BLaER1 (cell line): Measurements from ENCODE around the gene NOP9.

ENCODE experiments used
- H3K27ac ChIP-seq: shearing (Covaris generic); formaldehyde crosslinking; 2 replicates; pipeline ENCODE4 v1.8.1; 2022
- H3K27me3 ChIP-seq: shearing (Covaris generic); formaldehyde crosslinking; 2 replicates; pipeline ENCODE4 v1.8.1; 2022
- H3K36me3 ChIP-seq: shearing (Covaris generic); formaldehyde crosslinking; 2 replicates; pipeline ENCODE4 v1.8.1; 2022
- H3K4me1 ChIP-seq: shearing (Covaris generic); formaldehyde crosslinking; 2 replicates; pipeline ENCODE4 v1.8.1; 2022
- H3K4me2 ChIP-seq: shearing (Covaris generic); formaldehyde crosslinking; 2 replicates; pipeline ENCODE4 v1.8.1; 2022
- H3K4me3 ChIP-seq: shearing (Covaris generic); formaldehyde crosslinking; 2 replicates; pipeline ENCODE4 v1.8.1; 2022
- H3K9ac ChIP-seq: shearing (Covaris generic); formaldehyde crosslinking; 2 replicates; pipeline ENCODE4 v1.8.1; 2022
- H3K9me3 ChIP-seq: shearing (Covaris generic); formaldehyde crosslinking; 2 replicates; pipeline ENCODE4 v1.8.1; 2022
- H4K20me1 ChIP-seq: shearing (Covaris generic); formaldehyde crosslinking; 2 replicates; pipeline ENCODE4 v1.8.1; 2022
- Cebpa-rat ChIP-seq: shearing (Covaris generic); IDR thresholded peaks from 2 replicates; pipeline ENCODE4 v1.8.1; 2022

The NOP9 gene

GRCh38 chr14:24332268-24332993, 32.8 kb downstream of the NOP9 start:
- TF ChIP-seq Cebpa-rat = peak; percentile 88
- Histone ChIP-seq H3K9ac (no peak overlapping the region), H3K27ac (no peak overlapping the region), H3K36me3 (peaks cover 9% of the 10 kb centered on the region; the same call in 1 of the 2 replicates), H4K20me1 (peaks cover 35% of the 10 kb centered on the region), H3K4me1 (peaks cover 73% of the 10 kb centered on the region), H3K4me3 (peak overlapping the region; percentile 58), H3K27me3 (peaks cover 54% of the 10 kb centered on the region), H3K9me3 (no peaks in the 10 kb centered on the region), H3K4me2 (peak overlapping the region; percentile 94)

- Histone ChIP-seq H3K27ac (no peak within 1 kb of the TSS), H3K4me3 (peak within 1 kb of the TSS; percentile 58), H3K9me3 (peaks cover 8% of the 10 kb centered on the region; the same call in 1 of the 2 replicates)
These were observed 35.0 kb downstream of the NOP9 start, which contains the start of gene ADCY4 for GRCh38 chr14:24334431-24335291. ADCY4 (minus strand) TSS chr14:24335071; CDS start chr14:24334652, 419 bp downstream.

DNA sequence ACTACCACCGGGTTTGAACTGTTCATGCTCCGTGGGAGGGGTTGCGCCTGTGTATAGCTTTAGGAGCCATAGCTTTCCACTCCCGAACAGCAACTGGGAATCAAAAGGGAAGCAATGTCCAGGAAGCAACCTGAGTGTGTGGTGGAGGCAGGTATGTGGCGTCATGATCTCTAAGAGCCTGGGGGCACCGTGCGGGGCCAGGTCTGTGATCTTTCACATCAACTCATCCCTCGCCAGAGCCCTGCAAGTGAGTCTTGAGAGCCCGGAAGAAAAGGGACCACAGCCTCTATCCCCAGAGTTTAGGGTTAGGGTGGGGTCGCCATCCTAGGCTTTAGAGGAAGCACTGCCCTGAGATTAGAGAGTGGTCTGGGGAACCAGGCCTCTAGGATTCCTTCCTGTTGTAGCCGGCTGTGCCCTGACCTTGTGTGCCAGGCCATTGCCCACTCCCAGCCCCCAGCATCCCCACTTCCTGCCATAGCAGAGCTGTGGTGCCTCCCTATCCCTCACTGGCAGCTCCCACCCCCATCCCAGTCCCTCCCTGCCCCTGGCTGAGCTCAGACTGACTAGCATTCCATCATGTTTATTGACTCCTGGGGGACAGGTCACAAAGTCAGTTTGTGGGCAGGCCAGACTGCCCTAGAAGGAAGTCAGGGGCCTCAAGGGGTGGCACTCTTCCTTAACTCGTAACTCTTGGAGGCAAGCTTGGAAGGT, 36.0 kb downstream of the NOP9 start:
- Histone ChIP-seq H3K4me1 (peaks cover 66% of the 10 kb centered on the region), H3K4me2 (peak overlapping the region; percentile 48), H3K9ac (no peak overlapping the region), H3K27ac (no peak overlapping the region), H3K4me3 (0 out of 2 replicates have a peak overlapping the region, but pooled peaks have one; percentile 58), H4K20me1 (peaks cover 35% of the 10 kb centered on the region), H3K9me3 (peaks cover 8% of the 10 kb centered on the region; the same call in 1 of the 2 replicates), H3K27me3 (peaks cover 86% of the 10 kb centered on the region), H3K36me3 (peaks cover 10% of the 10 kb centered on the region; the same call in 1 of the 2 replicates)
- TF ChIP-seq Cebpa-rat = no peak

More at GRCh38 chr14:24334431-24335291, 35.0 kb downstream of the NOP9 start, which contains the start of gene ADCY4:
- TF ChIP-seq Cebpa-rat = no peak
- H3K36me3 ChIP-seq = peaks cover 10% of the 10 kb centered on the region; the same call in 1 of the 2 replicates
- peak within 1 kb of the TSS; percentile 94 for H3K4me2 ChIP-seq
- peaks cover 66% of the 10 kb centered on the region for H3K4me1 ChIP-seq
- H3K9ac ChIP-seq = no peak within 1 kb of the TSS
- peaks cover 76% of the 10 kb centered on the region for H3K27me3 ChIP-seq
- peaks cover 35% of the 10 kb centered on the region for H4K20me1 ChIP-seq

- no peak overlapping the region for H3K9ac ChIP-seq
- no peak overlapping the region for H3K4me2 ChIP-seq
- peaks cover 10% of the 10 kb centered on the region; the same call in 1 of the 2 replicates for H3K36me3 ChIP-seq
- H4K20me1 ChIP-seq = peaks cover 35% of the 10 kb centered on the region
- H3K27ac ChIP-seq = no peak overlapping the region
- H3K27me3 ChIP-seq = peaks cover 91% of the 10 kb centered on the region
- no peak overlapping the region for H3K4me3 ChIP-seq
- no peak for TF ChIP-seq Cebpa-rat
- H3K9me3 ChIP-seq = peaks cover 8% of the 10 kb centered on the region; the same call in 1 of the 2 replicates
- peaks cover 55% of the 10 kb centered on the region for H3K4me1 ChIP-seq
These were observed 37.6 kb downstream of the NOP9 start for GRCh38 chr14:24337144-24337823.

- Histone ChIP-seq H3K4me3 (no peak overlapping the region), H3K27me3 (peaks cover 86% of the 10 kb centered on the region), H3K9me3 (peaks cover 8% of the 10 kb centered on the region; the same call in 1 of the 2 replicates), H3K9ac (no peak overlapping the region), H3K4me1 (peaks cover 50% of the 10 kb centered on the region), H3K36me3 (peaks cover 10% of the 10 kb centered on the region; the same call in 1 of the 2 replicates), H3K4me2 (no peak overlapping the region), H4K20me1 (peaks cover 30% of the 10 kb centered on the region), H3K27ac (no peak overlapping the region)
- TF ChIP-seq Cebpa-rat = no peak
These were observed 38.1 kb downstream of the NOP9 start for GRCh38 chr14:24337824-24338175.

DNA sequence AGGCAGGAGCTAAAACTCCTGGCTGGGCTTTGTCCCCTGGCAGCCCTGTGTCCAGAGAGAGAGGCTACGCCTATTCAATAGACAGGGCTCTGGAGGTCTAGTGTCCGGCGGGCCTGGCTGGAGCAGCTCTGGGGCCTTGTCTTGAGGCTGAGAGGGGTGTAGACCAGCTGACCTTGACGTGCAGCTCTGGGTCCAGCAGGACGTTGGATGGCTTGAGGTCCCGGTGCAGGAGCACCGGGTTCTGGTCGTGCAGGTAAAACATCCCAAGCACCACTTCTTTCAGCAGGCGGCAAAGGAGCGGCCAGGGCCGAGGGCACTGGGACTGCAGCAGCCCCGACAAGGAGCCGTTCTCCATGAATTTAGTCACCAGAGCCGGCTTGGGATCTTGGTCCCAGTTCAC, 39.2 kb downstream of the NOP9 start:
- peaks cover 20% of the 10 kb centered on the region for H4K20me1 ChIP-seq
- H3K36me3 ChIP-seq = peaks cover 10% of the 10 kb centered on the region; the same call in 1 of the 2 replicates
- peak overlapping the region; percentile 64 for H3K4me2 ChIP-seq
- peaks cover 8% of the 10 kb centered on the region; the same call in 1 of the 2 replicates for H3K9me3 ChIP-seq
- H3K4me3 ChIP-seq = peak overlapping the region; percentile 62
- H3K27me3 ChIP-seq = peaks cover 76% of the 10 kb centered on the region
- no peak for TF ChIP-seq Cebpa-rat
- peak overlapping the region; percentile 36; the same call in 1 of the 2 replicates for H3K9ac ChIP-seq
- H3K27ac ChIP-seq = no peak overlapping the region
- peaks cover 39% of the 10 kb centered on the region for H3K4me1 ChIP-seq

GRCh38 chr14:24339284-24340151, 39.9 kb downstream of the NOP9 start, which contains the start of gene RIPK3:
RIPK3 (minus strand) TSS chr14:24339991; CDS start chr14:24339826, 165 bp downstream.
- peak within 1 kb of the TSS; percentile 62 for H3K4me3 ChIP-seq
- H3K9ac ChIP-seq = peak within 1 kb of the TSS; percentile 36
- peak within 1 kb of the TSS; percentile 64 for H3K4me2 ChIP-seq

DNA sequence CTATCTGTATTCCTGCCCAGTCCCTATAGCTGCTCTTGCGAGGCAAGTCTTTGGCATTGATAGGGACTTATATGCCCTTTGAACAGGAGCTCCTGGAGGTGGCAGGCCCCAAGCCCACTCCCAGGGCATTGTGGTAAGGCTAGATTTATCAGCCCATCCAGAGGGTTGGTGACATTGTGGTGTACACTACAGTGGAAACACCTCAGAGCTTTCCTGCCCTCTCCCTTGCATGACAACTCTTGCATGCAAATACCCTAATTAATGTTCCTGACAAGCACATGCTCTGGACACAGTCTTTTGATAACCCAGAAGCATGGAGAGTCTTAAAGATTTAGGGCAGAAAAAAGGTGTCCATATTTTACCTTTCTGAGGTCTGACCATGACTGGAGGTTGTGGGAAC, 41.0 kb downstream of the NOP9 start:
- Histone ChIP-seq H3K27me3 (peaks cover 58% of the 10 kb centered on the region), H3K9me3 (peaks cover 8% of the 10 kb centered on the region; the same call in 1 of the 2 replicates), H3K4me3 (no peak overlapping the region), H3K36me3 (peaks cover 10% of the 10 kb centered on the region; the same call in 1 of the 2 replicates), H4K20me1 (0 out of 2 replicates have a peak, but pooled peaks cover 2% of the 10 kb centered on the region), H3K4me1 (peaks cover 22% of the 10 kb centered on the region), H3K4me2 (no peak overlapping the region), H3K27ac (no peak overlapping the region), H3K9ac (no peak overlapping the region)
- no peak for TF ChIP-seq Cebpa-rat

More at GRCh38 chr14:24339284-24340151, 39.9 kb downstream of the NOP9 start, which contains the start of gene RIPK3:
- H3K36me3 ChIP-seq = peaks cover 10% of the 10 kb centered on the region; the same call in 1 of the 2 replicates
- peaks cover 69% of the 10 kb centered on the region for H3K27me3 ChIP-seq
- peaks cover 13% of the 10 kb centered on the region for H4K20me1 ChIP-seq
- H3K9me3 ChIP-seq = peaks cover 8% of the 10 kb centered on the region; the same call in 1 of the 2 replicates
- H3K27ac ChIP-seq = no peak within 1 kb of the TSS
- TF ChIP-seq Cebpa-rat = no peak
- H3K4me1 ChIP-seq = peaks cover 33% of the 10 kb centered on the region
